ENCODE measurements around the gene TEX44.

DNA sequence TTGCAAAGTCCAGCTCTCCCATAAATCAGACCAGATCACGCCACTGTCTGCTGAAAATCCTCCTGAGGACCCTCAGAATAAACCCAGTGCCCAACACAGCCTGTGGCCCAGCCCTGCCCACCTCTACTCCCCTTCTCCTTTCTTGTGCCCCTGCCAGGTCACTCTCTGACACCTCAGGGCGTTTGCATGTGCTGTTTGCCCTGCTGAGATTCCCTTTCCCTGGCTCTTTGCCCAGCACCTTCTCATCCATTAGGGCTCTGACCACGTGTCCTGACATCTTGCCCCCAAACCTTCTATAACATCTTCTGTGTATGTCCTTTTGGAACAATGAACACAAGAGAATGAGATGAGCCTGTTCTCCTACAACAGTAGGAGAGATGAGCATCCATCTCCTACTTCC is 43.9 kb upstream of the TEX44 start:
- TF ChIP-seq CTCF (IDR thresholded peaks at IDR 0.05) (no peak), POLR2AphosphoS5 (IDR thresholded peaks at IDR 0.05) (no peak), EP300 (IDR thresholded peaks at IDR 0.05) (no peak)

Data from suprapubic skin (tissue), 4 donors.